NCI-H146 (cell line): Measurements from ENCODE around the gene CCL22.
"Not testable (repeated sequence)": the region's sequence is repeated elsewhere in the genome, so short reads cannot be mapped to it uniquely, and the experiment has no call there.

Experiments used
- DNase-seq: peaks from one replicate; lab custom pipeline; 2025; lab: John Stamatoyannopoulos, UW

CCL22 gene

GRCh38 chr16:57347858-57348257 is 10.7 kb upstream of the CCL22 start:
- no peak for DNase-seq

DNA sequence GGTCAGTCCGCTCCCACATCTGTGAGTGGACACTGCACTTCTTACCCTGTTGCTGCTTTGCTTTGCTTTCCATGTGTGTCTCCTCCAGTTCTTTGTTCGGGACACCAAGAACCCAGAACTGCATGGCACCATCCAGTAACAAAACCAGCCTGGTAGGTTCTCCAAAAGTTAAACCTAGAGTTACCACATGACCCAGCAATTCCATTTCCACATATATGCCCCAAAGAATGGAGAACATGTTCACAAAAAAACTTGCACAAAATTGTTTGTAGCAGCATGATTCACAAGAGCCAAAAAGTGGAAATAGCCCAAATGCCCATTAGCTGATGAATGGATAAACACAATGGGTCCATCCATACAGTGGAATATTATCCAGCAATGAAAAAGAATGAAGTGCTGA is 10.3 kb upstream of the CCL22 start:
- DNase-seq: no peak

- DNase-seq: no peak
These were observed 9.2 kb upstream of the CCL22 start for GRCh38 chr16:57349212-57350031.

- DNase-seq: no peak
These were observed 5.9 kb upstream of the CCL22 start for GRCh38 chr16:57352636-57353047.

DNA sequence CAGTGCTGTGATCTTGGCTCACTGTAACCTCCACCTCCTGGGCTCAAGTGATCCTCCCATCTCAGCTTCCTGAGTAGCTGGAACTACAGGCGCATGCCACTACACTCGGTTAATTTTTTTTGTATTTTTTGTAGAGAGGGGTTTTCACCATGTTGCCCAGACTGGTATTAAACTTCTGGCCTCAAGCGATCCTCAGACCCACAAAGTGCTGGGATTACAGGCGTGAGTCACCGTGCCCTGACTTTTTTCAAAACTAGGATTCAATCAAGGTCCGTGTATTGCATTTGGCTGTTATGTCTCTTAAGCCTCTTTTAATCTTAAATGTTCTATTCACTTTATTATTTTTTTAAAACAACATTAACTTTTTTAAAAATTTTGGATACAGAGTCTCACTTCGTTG is 4.3 kb upstream of the CCL22 start:
- no peak for DNase-seq

DNA sequence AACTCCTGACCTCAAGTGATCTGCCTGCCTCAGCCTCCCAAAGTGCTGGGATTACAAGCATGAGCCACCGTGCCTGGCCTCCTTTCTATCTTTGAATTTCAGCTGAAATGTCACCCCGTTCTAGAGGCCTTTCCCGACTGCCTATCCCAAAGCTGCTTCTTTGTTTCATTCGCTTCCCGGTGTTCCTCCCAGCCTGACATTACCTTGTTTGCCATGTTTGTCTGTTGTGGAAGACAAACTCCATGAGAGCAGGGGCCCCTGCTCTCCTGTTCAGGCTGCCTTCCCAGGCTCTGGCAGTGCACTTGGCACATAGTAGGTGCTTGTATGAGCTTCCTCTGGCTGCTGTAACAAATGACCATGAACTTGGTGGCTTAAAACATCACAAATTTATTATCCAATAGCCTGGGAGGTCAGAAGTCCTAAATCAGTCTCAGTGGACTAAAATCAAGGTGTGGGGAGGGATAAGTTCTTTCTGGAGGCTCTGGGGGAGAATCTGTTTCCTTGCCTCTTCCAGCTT is 2.6 kb upstream of the CCL22 start:
- DNase-seq: no peak

DNA sequence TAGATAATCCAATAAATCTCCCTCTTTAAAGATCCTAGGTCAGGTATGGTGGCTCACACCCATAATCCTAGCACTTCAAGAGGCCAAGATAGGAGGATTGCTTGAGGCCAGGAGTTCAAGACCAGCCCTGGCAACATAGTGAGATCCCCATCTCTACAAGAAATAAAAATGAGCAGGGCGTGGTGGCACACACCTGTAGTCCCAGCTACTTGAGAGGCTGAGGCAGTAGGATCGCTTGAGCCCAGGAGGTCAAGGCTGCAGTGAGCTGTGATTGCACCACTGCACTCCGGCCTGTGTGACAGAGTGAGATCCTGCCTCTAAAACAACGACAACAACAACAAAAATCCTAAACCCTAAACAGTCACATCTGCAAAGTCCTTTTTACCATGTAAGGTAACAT is 2.0 kb upstream of the CCL22 start:
- no peak for DNase-seq

DNA sequence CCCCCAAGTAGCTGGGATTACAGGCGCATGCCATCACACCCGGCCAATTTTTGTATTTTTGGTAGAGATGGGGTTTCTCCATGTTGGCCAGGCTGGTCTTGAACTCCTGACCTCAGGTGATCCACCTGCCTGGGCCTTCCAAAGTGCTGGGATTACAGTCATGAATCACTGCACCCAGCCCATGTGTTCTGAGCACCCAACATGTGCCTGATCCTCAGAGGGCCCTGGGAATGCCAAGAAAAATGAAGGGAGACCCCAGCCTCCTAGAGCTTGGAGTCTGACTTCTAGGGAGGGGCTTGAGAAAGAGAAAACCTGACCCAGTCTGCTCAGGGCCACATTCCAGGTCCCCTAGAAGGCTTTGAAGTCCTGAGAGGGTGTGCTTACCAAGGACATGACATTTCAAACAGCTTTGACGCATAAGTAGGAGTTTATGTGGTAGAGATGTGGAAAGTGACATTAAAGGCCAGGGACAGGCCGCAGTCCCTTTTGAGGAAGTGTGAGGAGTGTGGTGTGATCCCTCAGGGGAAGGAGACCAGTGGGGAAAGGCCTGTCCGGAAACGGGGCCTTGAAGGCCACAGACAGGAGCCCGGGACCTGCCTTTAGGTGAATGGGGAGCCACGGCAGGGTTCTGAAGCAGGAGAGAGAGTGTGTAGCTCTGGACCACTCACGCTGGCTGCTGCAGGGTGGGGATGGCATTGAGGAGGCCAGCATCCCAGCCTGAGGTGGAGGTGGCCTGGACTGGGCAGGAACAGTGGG is 1.1 kb upstream of the CCL22 start:
- DNase-seq: no peak

DNA sequence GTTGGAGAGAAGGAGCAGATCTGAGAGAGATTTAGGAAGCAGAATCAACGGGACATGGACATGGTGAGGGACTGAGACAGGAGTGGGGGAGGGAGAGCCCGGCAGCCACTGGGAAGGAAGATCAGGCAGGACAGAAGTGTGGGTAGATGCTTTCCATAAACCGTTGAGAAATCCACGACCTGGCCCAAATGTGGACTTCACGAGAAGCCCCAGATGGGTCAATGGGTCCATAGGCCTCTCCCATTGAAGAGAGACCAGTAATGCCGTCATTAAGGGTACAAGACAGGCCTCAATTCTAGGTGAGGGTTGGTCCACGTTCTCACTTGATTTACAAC is 530 bp upstream of the CCL22 start:
- DNase-seq: no peak

DNA sequence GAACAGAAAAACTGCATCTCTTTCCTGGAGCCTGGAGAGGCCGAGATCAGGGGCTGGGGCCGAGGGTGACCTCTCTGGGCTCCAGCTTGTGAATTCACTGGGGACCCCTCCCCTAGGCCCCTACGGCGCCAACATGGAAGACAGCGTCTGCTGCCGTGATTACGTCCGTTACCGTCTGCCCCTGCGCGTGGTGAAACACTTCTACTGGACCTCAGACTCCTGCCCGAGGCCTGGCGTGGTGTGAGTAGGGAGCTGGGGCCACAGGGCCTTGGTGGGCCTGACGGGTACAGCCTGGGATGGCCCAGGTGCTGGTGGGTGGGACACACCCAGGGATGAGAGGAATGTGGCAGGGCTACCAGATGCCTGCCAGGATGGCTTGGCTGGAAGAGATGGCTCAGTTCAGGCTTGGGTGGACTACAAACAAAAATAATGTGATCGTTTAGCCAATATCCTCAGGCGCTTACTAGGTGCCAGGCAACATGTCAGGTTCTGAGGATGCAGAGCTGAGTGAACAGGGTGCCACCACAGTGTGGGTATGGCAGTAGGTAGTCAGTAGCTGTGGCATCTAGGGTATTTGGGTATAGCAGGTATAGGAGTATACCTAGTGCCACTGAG is 1.8 kb downstream of the CCL22 start:
- DNase-seq: no peak

DNA sequence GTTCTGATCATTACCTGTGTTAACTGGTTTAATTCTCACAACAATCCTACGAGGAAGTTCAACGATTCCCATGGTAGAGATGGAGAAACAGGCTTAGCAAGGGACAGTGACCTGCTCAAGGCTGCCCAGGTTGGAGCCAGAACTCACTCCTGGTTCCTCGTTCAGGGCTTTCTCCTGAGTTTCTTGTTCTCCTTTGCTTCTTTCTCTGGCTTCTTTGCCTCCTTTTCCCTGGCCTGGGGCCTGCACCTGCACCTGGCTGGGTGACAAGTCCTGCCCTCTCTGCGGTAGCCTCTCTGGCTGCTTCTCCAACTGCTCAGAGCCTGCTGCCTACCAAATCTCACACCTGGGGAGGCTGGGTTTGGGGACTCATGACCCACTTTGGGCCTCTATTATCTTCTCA is 2.8 kb downstream of the CCL22 start:
- DNase-seq: no peak

DNA sequence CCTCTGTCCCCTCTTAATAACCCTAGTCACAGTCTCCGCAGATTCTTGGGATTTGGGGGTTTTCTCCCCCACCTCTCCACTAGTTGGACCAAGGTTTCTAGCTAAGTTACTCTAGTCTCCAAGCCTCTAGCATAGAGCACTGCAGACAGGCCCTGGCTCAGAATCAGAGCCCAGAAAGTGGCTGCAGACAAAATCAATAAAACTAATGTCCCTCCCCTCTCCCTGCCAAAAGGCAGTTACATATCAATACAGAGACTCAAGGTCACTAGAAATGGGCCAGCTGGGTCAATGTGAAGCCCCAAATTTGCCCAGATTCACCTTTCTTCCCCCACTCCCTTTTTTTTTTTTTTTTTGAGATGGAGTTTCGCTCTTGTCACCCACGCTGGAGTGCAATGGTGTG is 5.6 kb downstream of the CCL22 start:
- no peak for DNase-seq

GRCh38 chr16:57366544-57367040 is 8.0 kb downstream of the CCL22 start:
- no peak for DNase-seq

DNA sequence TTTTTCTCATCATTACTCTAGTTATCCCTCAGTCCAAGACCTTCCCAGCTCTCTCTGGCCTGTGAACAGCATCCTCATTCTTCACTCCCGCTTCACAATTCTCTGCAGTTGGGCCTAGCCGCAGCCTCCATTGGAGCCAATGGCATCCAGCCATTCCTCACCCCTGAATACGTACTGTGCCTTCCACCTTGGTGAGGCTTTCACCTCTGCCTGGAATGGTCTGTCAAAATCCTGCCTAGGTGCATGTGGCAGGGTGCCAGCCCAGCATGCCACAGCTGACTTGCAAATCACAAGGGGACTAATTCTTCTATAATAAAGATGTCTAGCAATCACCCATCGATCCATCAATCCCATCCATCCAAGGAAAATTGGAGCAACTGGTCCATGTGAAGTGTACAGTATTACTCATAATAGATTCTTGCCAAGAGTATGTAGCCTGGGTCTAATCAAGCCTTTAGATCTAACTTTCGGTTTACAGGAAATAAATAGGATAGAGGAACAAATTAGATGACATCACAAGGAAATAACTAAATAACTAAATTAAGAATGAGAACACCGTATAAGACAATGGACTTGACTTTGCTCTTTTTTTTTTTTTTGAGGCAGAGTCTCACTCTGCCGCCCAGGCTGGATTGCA is 8.7 kb downstream of the CCL22 start:
- no peak for DNase-seq

GRCh38 chr16:57371494-57372371 is 13.2 kb downstream of the CCL22 start:
- DNase-seq: no peak

GRCh38 chr16:57372372-57373116 is 14.0 kb downstream of the CCL22 start, which contains the start of gene CX3CL1:
Gene CX3CL1 (plus strand): TSS chr16:57372490. CDS start chr16:57372569, 79 bp downstream.
- DNase-seq: peak; percentile 20

- DNase-seq: no peak
These were observed 14.7 kb downstream of the CCL22 start for GRCh38 chr16:57373117-57373947.

DNA sequence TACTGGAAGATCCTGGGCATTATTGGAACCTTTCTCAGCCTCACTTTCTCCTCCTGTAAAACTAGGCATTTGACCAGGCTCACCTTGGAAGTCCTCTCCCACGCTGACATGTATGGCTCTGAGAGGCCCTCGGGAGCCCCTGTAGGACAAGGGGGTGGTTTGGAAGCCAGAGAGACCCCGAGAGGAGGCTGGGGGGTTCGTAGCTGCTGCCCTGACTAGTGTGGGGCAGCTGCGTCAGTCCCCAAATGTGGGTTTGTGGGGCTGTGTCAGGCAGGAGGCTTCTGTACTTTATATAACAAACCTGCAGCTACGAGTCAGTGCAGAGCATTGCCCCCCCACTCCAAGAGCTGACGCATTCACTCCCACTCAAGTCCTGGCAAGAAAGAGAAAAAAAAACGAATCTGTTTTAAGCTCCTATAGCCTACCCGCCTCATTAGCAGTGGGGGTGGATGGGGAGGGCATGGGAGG is 15.5 kb downstream of the CCL22 start:
- DNase-seq: no peak

DNA sequence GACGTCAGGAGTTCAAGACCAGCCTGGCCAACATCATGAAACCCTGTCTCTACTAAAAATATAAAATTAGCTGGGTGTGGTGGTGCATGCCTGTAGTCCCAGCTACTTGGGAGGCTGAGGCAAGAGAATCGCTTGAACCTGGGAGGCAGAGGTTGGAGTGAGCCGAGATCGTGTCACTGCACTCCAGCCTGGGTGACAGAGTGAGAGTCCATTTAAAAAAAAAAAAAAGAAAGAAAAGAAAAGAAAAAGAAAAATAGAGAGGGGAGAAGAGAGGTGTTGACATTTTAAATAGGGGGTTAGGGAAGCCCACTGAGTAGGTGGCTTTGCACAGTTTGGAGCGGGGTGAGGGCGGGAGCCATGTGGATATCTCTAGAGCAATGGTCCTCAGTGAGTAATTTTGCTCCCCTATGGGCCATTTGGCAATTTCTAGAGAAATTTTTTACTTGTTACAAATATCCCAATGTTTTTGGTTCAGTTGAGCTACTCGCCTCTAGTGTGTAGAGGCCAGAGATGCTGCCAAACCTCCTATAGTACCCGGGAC is 16.4 kb downstream of the CCL22 start:
- not testable (repeated sequence) for DNase-seq
